Transverse colon (tissue), 4 donors: ENCODE measurements around the gene KRT6B. TPM values are rescaled to one million over a fixed set of nuclear protein-coding genes. Genes with fewer than 3 reads are reported as not detected.

ENCODE experiments used
- DNase-seq: peaks from one replicate; pipeline ENCODE4 v3.0.0-alpha.2; 2019
- H3K27ac ChIP-seq, 4 donors: fragments of 200-600 bp; sonication (generic); 2 replicates each; pipeline ENCODE4 v1.5.1; 2016 to 2018; ENCODE audit warnings: inconsistent platforms in 4 of 4
- H3K27me3 ChIP-seq: fragments of 200-600 bp; sonication (generic); 2 replicates; pipeline ENCODE4 v1.5.1; 2017; ENCODE audit warnings: inconsistent platforms
- H3K36me3 ChIP-seq, 4 donors: fragments of 200-600 bp; sonication (generic); 2 replicates each; pipeline ENCODE4 v1.5.1; 2017 to 2019; ENCODE audit warnings: inconsistent platforms in 4 of 4
- H3K4me1 ChIP-seq, 4 donors: fragments of 200-600 bp; sonication (generic); 2 replicates each; pipeline ENCODE4 v1.5.1; 2017 to 2020; ENCODE audit warnings: inconsistent platforms in 4 of 4
- H3K4me3 ChIP-seq, 4 donors: fragments of 200-600 bp; sonication (generic); 1 replicate in 1 of 4; 2 replicates in 3 of 4; pipeline versions ENCODE4 v1.5.1 to v1.6.1; 2017 to 2019; ENCODE audit warnings: inconsistent platforms in 4 of 4
- H3K9me3 ChIP-seq, 2 donors: fragments of 200-600 bp; sonication (generic); 2 replicates each; pipeline ENCODE4 v1.5.1; 2017 to 2019; ENCODE audit warnings: inconsistent platforms in 2 of 2
- EP300 ChIP-seq: sonication (generic); formaldehyde crosslinking; IDR thresholded peaks from one replicate; pipeline ENCODE4 v1.6.1; 2017; ENCODE audit warnings: antibody characterized with exemption, low read depth
- POLR2A ChIP-seq: fragments of 450-650 bp; IDR thresholded peaks from one replicate; pipeline ENCODE4 v1.6.1; 2016; ENCODE audit warnings: antibody characterized with exemption, mild to moderate bottlenecking, moderate library complexity
- POLR2AphosphoS5 ChIP-seq, 3 donors: sonication (generic); formaldehyde crosslinking; IDR thresholded peaks; one replicate each; pipeline ENCODE4 v1.6.1; 2016; ENCODE audit warnings: antibody characterized with exemption in 3 of 3
- WGBS, 2 donors: methylation state at CpG; one replicate each; pipeline ENCODE4 v1.1.5; 2018; ENCODE audit warnings: low coverage in 1 of 2; 5-methylcytosine and 5-hydroxymethylcytosine counted together
- in situ Hi-C, 4 donors: fragments of 200-750 bp; cut with MboI; loops; one replicate each; pipeline versions ENCODE4 v1.15.0 to v1.15.1; 2017; ENCODE audit warnings: low sequenced_read_pairs in 3 of 4, low pct_ligation_motif_present in 1 of 4, low pct_unique_long_range_greater_than_20kb in 1 of 4
- intact Hi-C: fragments of 100-400 bp; cut with DNase I; formaldehyde crosslinking; loops from one replicate; pipeline ENCODE4 v1.15.1; 2023; ENCODE audit warnings: low total_unique reads
- total RNA-seq, 4 donors: library from RNA; depleted of rRNA; stranded (reverse); fragments of >200 nt; gene quantifications; one replicate each; pipeline ENCODE4 v1.1.0, GENCODE V29; 2016
- TF ChIP-seq, protein P1 (sequence below), 5 experiments: fragments of 200-600 bp in 3 of 5; fragments of 450-650 bp in 2 of 5; sonication (generic) in 3 of 5; IDR thresholded peaks; 1 replicate in 2 of 5; 2 replicates in 3 of 5; pipeline ENCODE4 v1.5.1; 2016 to 2017; ENCODE audit warnings: antibody characterized with exemption in 5 of 5, inconsistent platforms in 3 of 5, mild to moderate bottlenecking in 2 of 5, moderate library complexity in 1 of 5

Gene KRT6B
- total RNA-seq, 4 donors from 2014 or later, result not detected

DNA sequence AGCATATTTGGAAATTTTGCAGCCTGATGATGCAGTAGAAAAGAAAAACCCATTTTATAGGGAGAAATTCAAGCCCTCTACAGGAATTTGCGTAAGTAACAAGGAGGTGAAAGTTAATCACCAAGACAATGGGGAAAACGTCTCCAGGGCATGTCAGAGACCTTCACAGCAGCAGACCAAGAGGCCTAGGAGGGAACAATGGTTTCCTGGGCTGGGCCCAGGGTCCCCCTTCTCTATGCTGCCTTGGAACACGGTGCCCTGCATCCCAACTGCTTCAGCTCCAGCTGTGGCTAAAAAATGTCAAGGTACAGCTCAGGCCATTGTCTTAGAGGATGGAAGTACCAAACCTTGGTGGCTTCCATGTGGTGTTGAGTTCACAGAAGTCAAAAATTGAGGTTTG lies 28.1 kb upstream of the KRT6B start:
- Histone ChIP-seq H3K4me1 (no peaks in the 10 kb centered on the region), H3K36me3 (no peaks in the 10 kb centered on the region), H3K9me3 (no peaks in the 10 kb centered on the region), H3K4me3 (no peak overlapping the region), H3K27me3 (no peaks in the 10 kb centered on the region), H3K27ac (no peak overlapping the region)
- no peak for DNase-seq
- TF ChIP-seq POLR2A (no peak), EP300 (no peak), POLR2AphosphoS5 (IDR thresholded peaks at IDR 0.05) (no peak)
- TF ChIP-seq, protein P1, sequence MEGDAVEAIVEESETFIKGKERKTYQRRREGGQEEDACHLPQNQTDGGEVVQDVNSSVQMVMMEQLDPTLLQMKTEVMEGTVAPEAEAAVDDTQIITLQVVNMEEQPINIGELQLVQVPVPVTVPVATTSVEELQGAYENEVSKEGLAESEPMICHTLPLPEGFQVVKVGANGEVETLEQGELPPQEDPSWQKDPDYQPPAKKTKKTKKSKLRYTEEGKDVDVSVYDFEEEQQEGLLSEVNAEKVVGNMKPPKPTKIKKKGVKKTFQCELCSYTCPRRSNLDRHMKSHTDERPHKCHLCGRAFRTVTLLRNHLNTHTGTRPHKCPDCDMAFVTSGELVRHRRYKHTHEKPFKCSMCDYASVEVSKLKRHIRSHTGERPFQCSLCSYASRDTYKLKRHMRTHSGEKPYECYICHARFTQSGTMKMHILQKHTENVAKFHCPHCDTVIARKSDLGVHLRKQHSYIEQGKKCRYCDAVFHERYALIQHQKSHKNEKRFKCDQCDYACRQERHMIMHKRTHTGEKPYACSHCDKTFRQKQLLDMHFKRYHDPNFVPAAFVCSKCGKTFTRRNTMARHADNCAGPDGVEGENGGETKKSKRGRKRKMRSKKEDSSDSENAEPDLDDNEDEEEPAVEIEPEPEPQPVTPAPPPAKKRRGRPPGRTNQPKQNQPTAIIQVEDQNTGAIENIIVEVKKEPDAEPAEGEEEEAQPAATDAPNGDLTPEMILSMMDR (IDR thresholded peaks at IDR 0.05), result no peak
- in situ Hi-C loops (no loop called here), intact Hi-C loops (no loop called here)
- 60% methylated on average over 3 of the region's 3 CpGs; no CpG with 5 or more reads in 1 of the 2 donors for WGBS, 2 donors

DNA sequence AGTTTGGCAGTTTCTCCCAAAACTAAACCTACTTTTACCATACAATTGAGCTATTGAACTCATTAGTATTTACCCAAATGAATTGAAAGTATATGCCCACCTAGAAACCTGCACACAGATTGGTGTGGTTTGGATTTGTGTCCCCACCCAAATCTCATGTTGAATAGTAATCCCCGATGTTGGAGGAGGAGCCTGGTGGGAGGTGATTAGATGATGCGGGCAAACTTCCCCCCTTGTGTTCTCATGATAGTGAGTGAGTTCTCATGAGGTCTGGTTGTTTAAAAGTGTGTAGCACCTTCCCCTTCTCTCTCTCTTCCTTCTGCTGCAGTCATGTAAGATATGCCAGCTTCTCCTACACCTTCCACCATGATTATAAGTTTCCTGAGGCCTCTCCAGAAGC lies 25.7 kb upstream of the KRT6B start:
- TF ChIP-seq POLR2A, result no peak
- TF ChIP-seq POLR2AphosphoS5 (IDR thresholded peaks at IDR 0.05), result no peak
- TF ChIP-seq EP300, result no peak
- TF ChIP-seq, protein P1 (IDR thresholded peaks at IDR 0.05), result no peak
- intact Hi-C loops, result no loop called here
- in situ Hi-C loops, result no loop called here
- H3K4me1 ChIP-seq, result no peaks in the 10 kb centered on the region
- H3K4me3 ChIP-seq, result no peak overlapping the region
- no peaks in the 10 kb centered on the region for H3K27me3 ChIP-seq
- H3K36me3 ChIP-seq, result no peaks in the 10 kb centered on the region
- H3K9me3 ChIP-seq, result no peaks in the 10 kb centered on the region
- WGBS, 2 donors, result 70 to 85% methylated on average over 2 of the region's 2 CpGs
- DNase-seq, result no peak
- H3K27ac ChIP-seq, result no peak overlapping the region

DNA sequence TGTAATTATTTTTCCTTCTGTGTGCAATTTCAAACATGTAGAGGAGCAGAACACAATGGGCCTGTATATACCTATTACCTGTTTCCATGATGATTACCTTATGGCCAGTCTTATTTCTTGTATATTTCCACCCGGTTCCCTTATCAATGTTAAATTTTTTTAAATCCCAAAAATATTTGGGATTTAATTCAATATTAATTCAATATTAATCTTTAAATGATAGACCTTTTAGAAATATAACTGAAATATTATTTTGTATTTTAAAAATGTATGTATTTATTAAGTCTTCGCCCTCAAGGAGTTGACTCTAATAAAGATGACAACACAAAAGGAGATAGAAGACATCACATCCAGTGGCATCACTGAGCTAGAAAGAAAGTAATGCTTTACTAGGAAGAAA lies 22.3 kb upstream of the KRT6B start:
- in situ Hi-C loops, result no loop called here
- H3K27ac ChIP-seq, result no peak overlapping the region

DNA sequence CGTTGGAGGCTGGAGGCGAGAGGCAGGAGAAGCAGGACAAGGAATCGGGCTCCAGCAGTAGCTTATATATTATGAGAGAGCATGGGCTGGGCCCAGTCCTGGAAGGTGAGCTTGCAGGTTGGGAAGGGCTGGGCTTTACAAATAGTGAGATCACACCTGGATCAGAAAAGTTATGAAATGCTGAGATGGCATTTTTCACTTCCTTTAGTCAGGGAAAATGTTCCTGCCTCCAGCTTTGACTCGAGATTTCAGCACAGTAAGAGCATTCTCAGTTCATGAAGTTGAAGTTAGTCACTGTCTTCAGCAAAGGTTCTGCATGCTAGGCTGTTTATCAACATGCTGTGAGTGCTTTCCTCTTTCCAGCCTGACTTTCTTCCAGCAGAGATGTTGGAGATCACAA lies 21.8 kb upstream of the KRT6B start, which contains the start of gene KRT6C:
Gene KRT6C, minus strand, starts transcription at position 38 of the 400 bp plus-strand sequence. CDS start 68 bp downstream, outside the sequence.
- in situ Hi-C loops, result no loop called here
- no peak for DNase-seq
- 17 to 55% methylated on average over 1 to 4 of the region's 4 CpGs for WGBS, 2 donors

More for the DNA sequence above, 22.3 kb upstream of the KRT6B start:
- 78 to 100% methylated on average over 2 of the region's 2 CpGs for WGBS, 2 donors
- no peak for TF ChIP-seq POLR2A
- TF ChIP-seq, protein P1 (IDR thresholded peaks at IDR 0.05), result no peak
- Histone ChIP-seq H3K4me1 (no peaks in the 10 kb centered on the region), H3K4me3 (no peak overlapping the region), H3K9me3 (no peaks in the 10 kb centered on the region), H3K36me3 (no peaks in the 10 kb centered on the region), H3K27me3 (no peaks in the 10 kb centered on the region)
- no peak for DNase-seq
- intact Hi-C loops, result no loop called here

More for the DNA sequence above, 21.8 kb upstream of the KRT6B start, which contains the start of gene KRT6C:
- TF ChIP-seq EP300 (no peak), POLR2A (no peak)
- TF ChIP-seq, protein P1 (IDR thresholded peaks at IDR 0.05), result no peak
- Histone ChIP-seq H3K27me3 (no peaks in the 10 kb centered on the region), H3K4me3 (no peak within 1 kb of the TSS), H3K4me1 (no peaks in the 10 kb centered on the region), H3K27ac (no peak within 1 kb of the TSS), H3K36me3 (no peaks in the 10 kb centered on the region), H3K9me3 (no peaks in the 10 kb centered on the region)
- intact Hi-C loops, result no loop called here
